HG03457 (cell line): ENCODE data around the gene C10orf90.
"Not testable (repeated sequence)": the region's sequence is repeated elsewhere in the genome, so short reads cannot be mapped to it uniquely, and the experiment has no call there.

Experiments used
- ATAC-seq: cut with Tn5 transposase; IDR thresholded peaks from one replicate; pipeline ENCODE4 v1.9.1; 2021; ENCODE audit warnings: moderate number of reproducible peaks; ENCODE audit not compliant: unreplicated experiment

Gene C10orf90

GRCh38 chr10:126397640-126398382 lies 272.7 kb downstream of the C10orf90 start:
- ATAC-seq, result no peak

- ATAC-seq, result no peak
Observed at GRCh38 chr10:126397156-126397555, 273.3 kb downstream of the C10orf90 start.

- ATAC-seq, result no peak
Observed at GRCh38 chr10:126394948-126395347, 275.5 kb downstream of the C10orf90 start.

GRCh38 chr10:126393076-126393475 lies 277.4 kb downstream of the C10orf90 start:
- no peak for ATAC-seq

- ATAC-seq, result no peak
Observed at GRCh38 chr10:126392469-126392868, 278.0 kb downstream of the C10orf90 start.

GRCh38 chr10:126392068-126392467 lies 278.4 kb downstream of the C10orf90 start:
- no peak for ATAC-seq

GRCh38 chr10:126391192-126391885 lies 279.2 kb downstream of the C10orf90 start:
- ATAC-seq, result no peak

GRCh38 chr10:126390324-126390723 lies 280.2 kb downstream of the C10orf90 start:
- ATAC-seq, result no peak

GRCh38 chr10:126387931-126388911 lies 282.3 kb downstream of the C10orf90 start, which contains the start of gene ADAM12:
TSS of gene ADAM12 (minus strand) at chr10:126388477. CDS start at chr10:126388145, 332 bp downstream.
- ATAC-seq, result no peak

GRCh38 chr10:126387041-126387921 lies 283.2 kb downstream of the C10orf90 start:
- no peak for ATAC-seq

GRCh38 chr10:126384269-126384873 lies 286.1 kb downstream of the C10orf90 start:
- no peak for ATAC-seq

GRCh38 chr10:126380352-126381076 lies 290.0 kb downstream of the C10orf90 start:
- no peak for ATAC-seq

GRCh38 chr10:126379166-126379565 lies 291.3 kb downstream of the C10orf90 start:
- ATAC-seq, result not testable (repeated sequence)

- ATAC-seq, result no peak
Observed at GRCh38 chr10:126376956-126377355, 293.5 kb downstream of the C10orf90 start.

GRCh38 chr10:126375926-126376554 lies 294.5 kb downstream of the C10orf90 start:
- ATAC-seq, result no peak

- no peak for ATAC-seq
Observed at GRCh38 chr10:126375299-126375698, 295.2 kb downstream of the C10orf90 start.
